ENCODE measurements around the gene CFL2.
"Not testable (repeated sequence)": the region's sequence is repeated elsewhere in the genome, so short reads cannot be mapped to it uniquely, and the experiment has no call there.

Gene CFL2

DNA sequence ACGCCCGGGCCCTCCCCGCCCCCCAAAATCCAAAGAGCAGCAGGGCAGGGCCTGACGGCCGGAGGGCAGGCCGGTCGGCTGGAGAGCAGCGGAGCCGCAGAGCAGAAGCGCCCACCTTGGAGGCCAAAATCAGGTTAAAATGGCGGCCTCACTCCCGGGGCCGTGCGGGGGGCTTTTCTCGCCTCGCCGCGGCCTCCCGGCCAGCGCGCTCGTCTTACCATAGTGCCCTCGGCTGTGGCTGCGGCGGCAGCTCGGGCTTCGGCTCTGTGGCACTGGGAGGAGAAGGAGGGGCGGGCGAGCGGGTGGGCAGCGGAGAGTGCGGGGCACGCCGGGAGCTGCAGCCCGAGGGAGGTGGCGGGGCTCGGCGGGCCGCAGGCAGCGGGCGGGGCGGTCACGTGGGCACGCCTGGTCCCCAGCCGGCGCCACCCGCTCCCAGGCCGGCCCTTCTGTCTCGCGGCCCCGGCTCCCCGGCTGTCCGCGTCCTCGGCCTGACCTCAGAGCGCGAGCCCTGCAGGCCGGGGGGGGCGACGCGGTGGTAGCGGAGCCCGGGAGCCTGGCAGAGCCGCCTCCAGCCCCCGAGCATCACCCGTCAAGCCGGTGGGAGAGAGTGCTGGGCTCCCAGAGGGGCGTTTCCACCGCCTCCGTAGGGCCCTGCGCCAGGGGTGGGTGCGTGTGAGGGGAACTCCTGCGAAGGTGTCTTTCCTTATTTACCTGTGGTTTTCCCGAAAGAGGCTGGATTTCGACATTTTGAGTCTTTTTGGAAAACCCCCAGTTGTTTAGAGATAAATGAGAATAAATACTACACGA is at the start of gene CFL2:
Gene CFL2, minus strand, starts transcription at position 274 of the 807 bp plus-strand sequence. Its CDS starts 53 bp downstream, at position 221.
- DNase-seq (ENCODE audit: low read depth): peak; percentile 88

DNA sequence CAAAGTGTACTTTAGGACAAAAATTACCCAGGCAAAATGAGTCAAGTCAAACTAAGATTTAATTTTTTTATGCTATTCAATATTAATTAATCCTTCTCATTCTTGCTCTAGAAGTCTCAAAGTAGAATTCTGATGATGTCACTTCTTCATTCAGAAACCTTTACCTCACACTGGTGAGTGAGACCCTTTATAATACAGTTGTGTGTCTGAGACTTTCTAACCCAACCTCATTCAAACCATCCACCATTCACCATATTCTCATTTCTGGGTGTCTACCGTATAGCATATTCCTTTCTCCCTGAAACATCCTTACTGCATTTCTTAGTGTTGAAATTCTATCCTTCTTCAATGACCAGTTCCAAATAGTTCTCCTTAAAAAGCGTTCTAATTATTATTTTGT is 40.8 kb upstream of the CFL2 start:
- no peak for DNase-seq (ENCODE audit: low read depth)

DNA sequence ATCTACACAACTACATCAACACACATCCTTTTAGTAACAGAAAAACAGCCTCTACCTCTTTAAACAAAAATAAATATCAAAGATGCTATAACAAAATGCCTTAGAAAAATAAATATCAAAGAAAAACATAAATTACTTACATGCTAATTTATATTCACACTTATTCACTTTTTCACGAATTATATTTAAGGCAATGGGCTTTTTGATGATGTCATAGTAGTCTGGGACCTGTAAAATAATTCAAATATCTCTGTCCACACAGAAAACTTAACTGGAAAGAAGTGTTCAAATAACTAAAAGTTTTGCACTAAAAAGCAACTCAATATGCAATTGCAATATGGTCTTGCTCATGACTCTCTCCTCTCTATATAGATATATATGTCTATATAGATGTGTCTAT is 40.3 kb upstream of the CFL2 start:
- no peak for DNase-seq (ENCODE audit: low read depth)

DNA sequence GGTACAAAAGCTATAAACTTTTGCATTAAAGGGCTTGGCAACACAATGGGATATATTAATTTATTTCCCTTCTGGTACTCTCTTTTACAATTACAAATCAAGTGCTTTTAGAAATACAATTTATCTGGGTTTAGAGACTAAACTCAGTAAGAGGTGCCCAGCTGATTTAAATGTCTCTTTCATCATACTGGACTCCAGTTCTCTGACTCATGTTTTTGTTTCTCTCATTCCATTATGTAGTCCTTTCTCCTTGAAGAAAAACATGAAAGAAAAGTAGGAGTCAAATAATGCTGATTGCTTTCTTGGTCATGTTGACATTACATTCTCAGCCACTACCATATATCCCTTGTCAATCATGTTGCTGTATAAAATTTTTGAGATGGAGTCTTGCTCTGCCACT is 36.3 kb upstream of the CFL2 start:
- DNase-seq (ENCODE audit: low read depth): peak; percentile 70

DNA sequence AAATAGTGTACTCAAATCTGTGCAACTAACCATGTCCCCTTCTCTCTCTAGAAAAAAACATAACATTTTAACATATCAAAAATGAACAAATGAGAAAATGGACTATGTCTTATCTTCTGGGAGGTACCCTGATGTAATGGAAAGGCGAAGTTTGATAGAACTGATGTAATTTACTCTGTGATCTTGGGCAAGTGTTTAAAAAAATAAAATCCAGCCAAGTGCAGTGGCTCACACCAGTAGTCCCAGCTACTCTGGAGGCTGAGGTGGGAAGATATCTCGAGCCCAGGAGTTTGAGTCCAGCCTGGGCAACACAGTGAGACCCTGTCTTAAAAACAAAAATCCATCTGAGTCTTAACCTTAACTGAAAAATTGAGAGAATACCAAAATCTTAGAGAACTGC is 35.8 kb upstream of the CFL2 start:
- DNase-seq (ENCODE audit: low read depth): no peak

DNA sequence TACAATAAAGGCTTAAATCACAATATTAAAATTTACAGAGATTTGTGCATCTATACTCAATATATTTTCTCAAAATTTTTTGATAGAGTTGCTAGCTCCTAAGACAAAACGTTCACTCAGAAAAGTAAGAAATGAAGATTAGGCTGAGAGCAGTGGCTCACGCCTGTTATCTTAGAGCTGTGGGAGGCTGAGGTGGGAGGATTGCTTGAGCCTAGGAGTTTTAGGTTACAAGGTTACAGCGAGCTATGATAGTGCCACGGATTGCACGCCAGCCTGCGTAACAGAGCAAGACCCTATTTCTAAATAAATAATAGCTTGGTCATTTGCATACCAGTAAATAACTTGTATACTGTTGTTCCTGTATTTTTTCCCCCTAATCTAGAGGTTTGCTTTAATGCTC is 35.0 kb upstream of the CFL2 start:
- no peak for DNase-seq (ENCODE audit: low read depth)

DNA sequence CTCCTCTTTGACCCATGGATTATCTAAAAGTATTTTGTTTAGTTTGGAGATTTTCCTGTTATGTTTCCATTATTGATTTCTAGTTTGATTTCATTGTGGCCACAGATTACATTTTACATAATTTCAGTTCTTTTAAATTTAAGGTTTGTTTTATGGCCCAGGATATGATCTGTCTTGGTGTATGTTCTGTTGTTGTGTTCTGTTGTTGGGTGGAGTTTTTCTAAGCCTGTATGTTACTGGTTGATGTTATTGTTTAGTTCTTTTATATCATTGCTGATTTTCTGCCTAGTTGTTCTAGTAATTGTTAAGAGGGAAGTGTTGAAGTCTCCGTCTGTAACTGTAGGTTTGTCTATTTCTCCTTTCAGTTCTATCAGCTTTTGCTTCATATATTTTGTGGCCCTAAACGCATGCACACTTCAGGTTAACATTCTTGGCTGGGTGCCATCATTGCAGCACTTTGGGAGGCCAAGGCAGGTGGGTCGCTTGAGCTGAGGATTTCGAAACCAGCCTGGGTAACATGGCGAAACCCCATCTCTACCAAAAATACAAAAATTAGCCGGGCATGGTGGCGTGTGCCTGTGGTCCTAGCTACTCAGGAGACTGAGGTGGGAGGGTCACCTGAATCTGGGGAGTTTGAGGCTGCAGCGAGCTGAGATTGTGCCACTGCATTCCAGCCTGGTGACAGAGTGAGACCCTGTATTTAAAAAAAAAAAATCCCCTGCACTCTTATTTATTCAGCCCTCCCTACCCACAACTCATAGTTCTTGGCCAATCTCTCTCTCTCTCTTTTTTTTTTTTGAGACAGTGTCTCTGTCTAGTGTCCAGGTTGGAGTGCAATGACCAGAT is 28.1 kb upstream of the CFL2 start:
- no peak for DNase-seq (ENCODE audit: low read depth)

DNA sequence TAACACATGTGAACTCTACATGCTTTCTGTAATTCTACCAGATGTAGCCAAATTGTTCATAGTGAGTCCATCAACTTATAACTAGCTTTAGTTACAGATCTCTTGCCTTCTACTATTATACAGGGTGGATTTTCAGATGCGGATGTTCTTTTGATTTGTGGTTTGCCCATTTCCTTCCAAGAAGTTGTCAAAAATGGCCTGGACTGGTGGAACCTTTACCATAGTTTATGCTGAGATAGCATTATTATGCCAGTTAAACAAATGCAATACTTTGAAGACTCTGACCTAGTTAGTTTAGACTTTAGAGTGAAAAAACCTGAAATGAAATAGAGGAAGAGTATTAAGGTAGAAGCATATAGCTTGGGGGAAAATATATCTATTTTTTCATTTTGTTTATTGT is 27.4 kb upstream of the CFL2 start:
- no peak for DNase-seq (ENCODE audit: low read depth)

DNA sequence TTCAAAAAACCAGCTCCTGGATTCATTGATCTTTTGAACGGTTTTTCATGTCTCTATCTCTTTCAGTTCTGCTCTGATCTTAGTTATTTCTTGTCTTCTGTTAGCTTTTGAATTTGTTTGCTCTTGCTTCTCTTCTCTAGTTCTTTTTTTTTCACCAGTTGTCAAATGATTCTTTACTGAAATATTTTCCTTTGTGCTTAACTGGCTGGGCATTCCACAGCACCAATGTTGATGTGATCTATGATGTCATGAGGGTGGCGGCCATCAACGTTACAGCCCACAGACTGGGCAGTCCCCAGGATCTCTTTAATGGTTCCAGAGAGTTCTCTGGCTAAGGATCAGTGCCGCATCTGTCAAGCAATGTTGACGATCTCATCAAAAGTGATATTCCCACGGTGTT is 25.7 kb upstream of the CFL2 start:
- DNase-seq (ENCODE audit: low read depth): peak; percentile 71

DNA sequence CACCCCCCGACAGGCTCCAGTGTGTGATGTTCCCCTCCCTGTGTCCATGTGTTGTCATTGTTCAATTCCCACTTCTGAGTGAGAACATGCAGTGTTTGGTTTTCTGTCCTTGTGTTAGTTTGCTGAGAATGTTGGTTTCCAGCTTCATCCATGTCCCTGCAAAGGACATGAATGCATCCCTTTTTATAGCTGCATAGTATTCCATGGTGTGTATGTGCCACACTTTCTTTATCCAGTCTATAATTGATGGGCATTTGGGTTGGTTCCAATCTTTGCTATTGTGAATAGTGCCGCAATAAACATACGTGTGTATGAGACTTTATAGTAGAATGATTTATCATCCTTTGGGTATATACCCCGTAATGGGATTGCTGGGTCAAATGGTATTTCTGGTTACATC is 22.7 kb upstream of the CFL2 start:
- not testable (repeated sequence) for DNase-seq (ENCODE audit: low read depth)

DNA sequence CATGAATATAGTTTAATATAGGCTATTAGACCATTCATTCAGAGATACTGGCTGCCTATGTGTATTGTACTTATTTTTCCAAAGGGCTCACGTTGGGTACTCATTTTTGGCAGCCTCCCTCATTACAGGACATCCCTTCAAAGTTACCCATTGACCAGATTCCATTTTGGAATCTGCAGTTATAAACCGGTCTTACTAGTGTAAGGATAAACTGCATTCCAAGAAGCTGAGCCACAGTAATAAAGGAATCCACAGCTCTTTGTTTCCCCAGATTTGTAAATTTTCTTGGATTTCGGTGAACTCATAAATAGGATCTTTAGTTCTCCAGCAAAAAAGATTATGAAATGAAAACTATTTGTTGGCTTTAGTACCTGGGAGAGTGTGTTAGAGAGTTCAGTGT is 18.9 kb upstream of the CFL2 start:
- peak; percentile 81 for DNase-seq (ENCODE audit: low read depth)

DNA sequence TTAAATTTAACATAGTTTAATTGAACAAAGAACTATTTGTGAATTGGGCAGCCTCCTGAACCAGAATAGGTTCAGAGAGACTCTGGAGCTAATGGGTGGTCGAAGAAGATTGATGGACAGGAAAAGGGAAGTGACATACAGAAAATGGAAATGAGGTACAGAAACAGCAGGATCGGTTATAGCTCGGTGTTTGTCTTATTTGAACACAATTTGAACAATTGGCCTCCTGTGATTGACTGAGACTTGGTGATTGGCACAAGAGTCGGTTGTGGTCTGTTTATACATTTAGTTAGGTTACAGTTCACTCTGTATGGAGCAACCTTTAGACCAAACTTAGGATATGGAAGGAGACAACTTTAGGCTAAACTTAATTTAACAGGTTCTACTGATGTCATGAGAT is 18.4 kb upstream of the CFL2 start:
- no peak for DNase-seq (ENCODE audit: low read depth)

DNA sequence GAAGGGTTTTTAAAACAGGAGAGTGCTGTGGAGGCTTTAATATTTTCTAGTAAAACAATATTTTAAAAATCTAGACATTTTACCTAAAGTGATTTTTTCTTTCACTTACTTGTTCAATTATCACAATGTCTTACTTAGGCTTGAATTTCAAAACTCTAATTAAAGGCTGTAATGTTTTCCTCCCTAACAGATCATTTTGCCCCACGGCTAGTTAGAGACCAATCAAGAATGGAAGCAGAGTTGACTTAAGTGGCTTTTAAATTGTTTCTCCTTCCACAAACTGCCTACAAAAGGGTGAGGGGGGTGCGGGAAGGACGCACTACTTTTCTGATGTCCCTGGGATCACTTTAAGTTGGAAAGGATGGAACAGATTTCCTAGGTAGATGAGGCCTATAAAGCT is 9.5 kb upstream of the CFL2 start:
- DNase-seq (ENCODE audit: low read depth): no peak

DNA sequence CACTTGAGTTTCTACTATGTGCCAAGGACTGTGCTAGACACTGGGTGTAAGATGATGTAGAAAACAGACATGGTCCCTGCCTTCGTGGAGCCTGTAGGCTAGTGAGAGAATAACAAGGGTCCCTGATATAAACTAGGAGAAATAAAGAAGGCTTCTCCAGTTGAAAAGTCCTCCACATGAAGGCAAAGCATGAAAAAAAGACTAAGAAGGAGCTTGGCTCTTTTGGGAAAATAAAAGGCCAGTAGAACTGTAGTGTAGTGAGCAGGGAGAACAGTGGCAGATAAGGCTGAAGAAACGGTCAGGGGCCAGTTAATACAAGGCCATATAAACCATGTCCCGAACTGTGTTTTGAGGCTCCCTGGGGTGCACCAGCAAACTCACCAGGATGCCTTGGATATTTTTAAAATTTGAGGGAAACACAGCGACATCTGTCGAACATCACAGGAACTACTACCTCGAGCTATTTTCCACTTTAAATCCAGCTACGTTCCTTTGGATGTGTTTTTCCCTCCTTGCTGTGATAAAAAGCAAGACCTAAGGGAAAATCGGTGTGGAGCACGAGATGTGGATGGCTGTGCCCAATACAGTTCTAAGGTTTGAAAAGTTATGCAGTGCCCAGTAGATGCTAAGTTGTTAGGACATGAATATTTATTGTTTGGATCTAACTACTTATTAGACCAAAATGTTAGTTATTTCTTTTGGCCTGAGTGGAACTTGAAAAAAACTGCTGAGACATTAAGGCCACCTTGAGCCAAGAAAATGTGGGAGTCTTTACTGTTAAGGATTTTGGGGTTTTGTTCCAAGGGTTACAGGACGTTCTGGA is 8.5 kb upstream of the CFL2 start:
- DNase-seq (ENCODE audit: low read depth): peak; percentile 68

DNA sequence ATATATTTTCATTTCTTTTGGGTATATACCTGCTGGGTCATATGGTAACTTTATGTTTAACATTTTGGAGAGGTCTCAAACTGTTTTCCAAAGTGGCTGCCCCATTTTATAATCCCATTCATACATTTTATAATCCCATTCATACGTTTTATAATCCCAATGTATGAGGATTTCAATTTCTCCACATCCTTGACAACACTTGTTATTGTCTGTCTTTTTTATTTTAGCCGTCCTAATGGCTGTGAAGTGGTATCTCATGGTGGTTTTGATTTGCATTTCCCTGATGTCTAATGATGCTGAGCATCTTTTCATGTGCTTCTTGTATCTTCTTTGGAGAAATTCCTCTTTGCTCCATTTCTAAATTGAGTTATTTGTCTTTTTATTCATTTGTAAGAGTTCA is 6.7 kb upstream of the CFL2 start:
- no peak for DNase-seq (ENCODE audit: low read depth)

DNA sequence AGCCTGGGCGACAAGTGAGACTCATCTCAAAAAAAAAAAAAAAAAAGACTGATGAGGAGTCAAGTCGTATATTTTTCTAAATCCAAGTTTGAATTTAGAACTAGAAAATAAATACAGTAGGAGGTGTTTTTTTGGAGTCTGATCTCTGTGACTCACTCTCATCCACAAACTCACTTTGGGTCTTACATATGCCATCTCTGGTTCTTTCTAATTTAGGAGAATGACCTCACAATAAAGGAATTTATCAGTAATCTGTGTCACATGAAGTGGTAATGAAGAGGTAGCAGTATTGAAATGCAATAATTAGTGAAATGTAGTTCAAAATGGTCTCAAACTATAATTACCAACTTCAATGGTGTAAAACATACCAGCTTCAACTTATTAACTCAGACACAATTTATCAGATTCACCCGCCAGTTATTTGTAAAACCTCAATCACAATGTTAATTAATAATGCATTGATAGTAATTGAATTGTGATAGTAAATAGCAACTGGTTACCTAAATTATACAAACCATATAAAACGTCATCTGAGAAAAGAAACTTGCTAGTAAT is 4.4 kb upstream of the CFL2 start:
- peak; percentile 85 for DNase-seq (ENCODE audit: low read depth)

DNA sequence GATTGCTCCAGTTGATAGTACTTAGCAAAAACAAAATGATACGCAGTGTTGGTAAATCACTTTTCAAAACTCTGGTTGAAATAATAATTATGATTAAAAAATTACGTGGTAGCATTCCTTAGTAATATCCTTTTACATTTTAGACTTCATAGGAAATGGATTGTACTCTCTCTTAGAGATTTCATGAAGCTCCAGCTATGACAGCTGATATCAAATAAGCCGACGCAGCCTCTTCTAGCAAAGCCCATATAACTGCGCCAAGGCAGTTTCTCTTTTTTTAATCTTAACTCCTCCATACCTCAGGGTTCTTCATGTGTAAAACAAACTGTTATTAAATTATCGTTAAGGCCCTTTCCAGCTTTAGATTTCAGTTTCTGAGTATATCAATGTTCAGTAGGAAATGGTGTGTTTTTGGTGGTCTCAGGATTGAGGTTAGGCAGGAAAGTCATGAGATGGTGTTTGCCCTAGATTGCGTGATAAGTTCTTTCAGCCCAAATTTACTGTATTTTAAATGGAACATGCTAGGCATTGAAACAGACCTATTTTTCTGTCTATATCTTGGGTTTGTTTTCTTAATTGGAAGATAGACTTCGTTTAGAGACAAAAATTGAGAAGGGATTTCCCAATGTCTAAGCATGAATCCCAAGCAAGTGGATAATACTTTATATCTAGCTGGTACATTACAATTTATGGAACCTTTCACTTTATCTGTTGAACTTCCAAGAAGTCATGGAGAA is 902 bp upstream of the CFL2 start:
- DNase-seq (ENCODE audit: low read depth): no peak

DNA sequence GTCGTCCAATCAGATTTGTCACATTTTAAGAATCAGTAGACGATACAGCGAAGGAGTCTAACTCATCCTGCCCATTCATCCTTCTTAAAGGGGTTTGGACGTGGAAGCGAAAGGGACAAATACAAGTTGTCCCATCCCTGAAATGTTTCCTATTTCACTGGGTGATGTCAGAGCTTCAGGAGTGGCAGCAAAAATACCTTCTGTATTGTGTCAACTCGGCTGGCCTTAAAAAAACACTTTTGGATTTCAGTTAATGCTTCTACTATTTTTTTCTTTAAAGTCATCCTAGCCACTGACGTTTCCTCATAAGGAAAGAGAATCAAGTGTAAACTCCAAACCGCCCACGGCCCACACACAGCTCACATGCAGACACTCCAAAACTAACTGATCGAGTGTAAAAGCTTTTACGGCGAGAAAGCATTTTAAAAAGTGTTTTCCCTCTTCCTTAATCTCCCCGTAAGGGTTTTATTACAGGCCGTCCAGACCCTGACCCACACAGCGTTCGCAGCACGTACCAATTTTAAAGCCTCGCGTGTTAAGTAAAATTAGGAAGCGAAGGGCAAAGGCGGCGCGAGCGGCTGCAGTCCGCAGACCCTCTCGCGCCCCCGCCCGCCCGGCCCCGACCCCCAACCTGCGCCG is 593 bp downstream of the CFL2 start:
- peak; percentile 92 for DNase-seq (ENCODE audit: low read depth)

DNA sequence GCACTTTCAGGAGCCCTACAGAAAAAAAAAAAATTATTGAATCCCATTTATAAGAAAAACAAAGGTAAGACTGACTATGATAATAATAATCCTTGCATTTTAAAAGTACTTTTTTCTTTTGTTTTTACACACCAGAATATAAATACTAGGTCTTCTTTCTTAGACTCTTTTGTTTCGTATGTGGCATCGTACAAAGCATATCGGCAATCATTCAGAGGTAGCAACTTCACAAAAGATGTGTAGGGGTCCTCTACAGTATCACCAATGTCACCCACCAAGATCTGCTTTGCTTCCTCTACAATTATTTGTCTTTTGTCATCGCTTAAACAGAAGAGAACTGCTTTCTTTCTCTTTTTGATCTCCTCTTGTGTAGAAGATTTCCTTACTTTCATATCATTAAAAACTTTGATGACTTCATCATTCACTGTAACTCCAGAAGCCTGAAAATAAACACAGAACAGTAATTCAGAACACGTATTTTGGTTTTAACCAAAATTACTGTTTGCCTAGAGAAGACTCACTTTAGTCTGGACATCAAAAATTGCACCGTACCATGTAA is 1.2 kb downstream of the CFL2 start:
- DNase-seq (ENCODE audit: low read depth): no peak
